Measurements from ENCODE around the gene ZNF804A. TPM values are rescaled to one million over a fixed set of nuclear protein-coding genes. Genes with fewer than 3 reads are reported as not detected.

Gene ZNF804A
- total RNA-seq, 1 donor from 2014 or later = not detected

- H3K4me3 ChIP-seq (ENCODE audit: low read depth, low read length) = no peak overlapping the region
- TF ChIP-seq, protein P1, sequence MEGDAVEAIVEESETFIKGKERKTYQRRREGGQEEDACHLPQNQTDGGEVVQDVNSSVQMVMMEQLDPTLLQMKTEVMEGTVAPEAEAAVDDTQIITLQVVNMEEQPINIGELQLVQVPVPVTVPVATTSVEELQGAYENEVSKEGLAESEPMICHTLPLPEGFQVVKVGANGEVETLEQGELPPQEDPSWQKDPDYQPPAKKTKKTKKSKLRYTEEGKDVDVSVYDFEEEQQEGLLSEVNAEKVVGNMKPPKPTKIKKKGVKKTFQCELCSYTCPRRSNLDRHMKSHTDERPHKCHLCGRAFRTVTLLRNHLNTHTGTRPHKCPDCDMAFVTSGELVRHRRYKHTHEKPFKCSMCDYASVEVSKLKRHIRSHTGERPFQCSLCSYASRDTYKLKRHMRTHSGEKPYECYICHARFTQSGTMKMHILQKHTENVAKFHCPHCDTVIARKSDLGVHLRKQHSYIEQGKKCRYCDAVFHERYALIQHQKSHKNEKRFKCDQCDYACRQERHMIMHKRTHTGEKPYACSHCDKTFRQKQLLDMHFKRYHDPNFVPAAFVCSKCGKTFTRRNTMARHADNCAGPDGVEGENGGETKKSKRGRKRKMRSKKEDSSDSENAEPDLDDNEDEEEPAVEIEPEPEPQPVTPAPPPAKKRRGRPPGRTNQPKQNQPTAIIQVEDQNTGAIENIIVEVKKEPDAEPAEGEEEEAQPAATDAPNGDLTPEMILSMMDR (IDR thresholded peaks at IDR 0.05; ENCODE audit: insufficient read depth, low read length, poor library complexity, severe bottlenecking) = no peak
- H3K27me3 ChIP-seq (ENCODE audit: control insufficient read depth, insufficient read depth, low read length) = no peaks in the 10 kb centered on the region
- H3K36me3 ChIP-seq (ENCODE audit: control insufficient read depth, insufficient read depth, low read length) = no peaks in the 10 kb centered on the region
- DNase-seq (ENCODE audit: low read depth) = no peak
These were observed 93.9 kb downstream of the ZNF804A start for GRCh38 chr2:184692141-184692734.

GRCh38 chr2:184696644-184697043 lies 98.3 kb downstream of the ZNF804A start:
- DNase-seq (ENCODE audit: low read depth) = no peak
- Histone ChIP-seq H3K4me3 (ENCODE audit: low read depth, low read length) (no peak overlapping the region), H3K27me3 (ENCODE audit: control insufficient read depth, insufficient read depth, low read length) (no peaks in the 10 kb centered on the region), H3K36me3 (ENCODE audit: control insufficient read depth, insufficient read depth, low read length) (no peaks in the 10 kb centered on the region)
- TF ChIP-seq, protein P1 (IDR thresholded peaks at IDR 0.05; ENCODE audit: insufficient read depth, low read length, poor library complexity, severe bottlenecking) = no peak

DNA sequence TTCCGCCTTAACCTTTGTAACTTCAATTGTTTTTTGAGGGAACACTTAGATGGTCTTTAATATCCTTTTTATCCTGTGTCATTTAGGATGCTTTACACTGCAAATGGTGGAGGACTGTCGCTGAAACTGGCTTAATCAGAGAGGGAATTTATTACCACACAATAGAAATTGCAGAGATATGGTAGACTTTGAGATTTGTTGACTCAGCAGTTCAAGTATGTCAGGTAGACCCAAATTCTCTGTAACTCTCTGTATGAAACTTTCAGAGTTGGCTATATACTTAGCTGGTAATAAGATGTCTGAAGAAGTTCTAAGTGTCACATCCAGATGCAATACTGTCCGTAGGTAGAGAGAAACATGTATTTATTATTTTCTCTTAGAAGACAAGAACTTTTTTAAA lies 100.1 kb downstream of the ZNF804A start:
- DNase-seq (ENCODE audit: low read depth) = no peak
- TF ChIP-seq, protein P1 (IDR thresholded peaks at IDR 0.05; ENCODE audit: insufficient read depth, low read length, poor library complexity, severe bottlenecking) = no peak
- H3K4me3 ChIP-seq (ENCODE audit: low read depth, low read length) = no peak overlapping the region
- H3K36me3 ChIP-seq (ENCODE audit: control insufficient read depth, insufficient read depth, low read length) = no peaks in the 10 kb centered on the region
- no peaks in the 10 kb centered on the region for H3K27me3 ChIP-seq (ENCODE audit: control insufficient read depth, insufficient read depth, low read length)

- Histone ChIP-seq H3K27me3 (ENCODE audit: control insufficient read depth, insufficient read depth, low read length) (no peaks in the 10 kb centered on the region), H3K36me3 (ENCODE audit: control insufficient read depth, insufficient read depth, low read length) (no peaks in the 10 kb centered on the region), H3K4me3 (ENCODE audit: low read depth, low read length) (no peak overlapping the region)
- no peak for DNase-seq (ENCODE audit: low read depth)
- TF ChIP-seq, protein P1 (IDR thresholded peaks at IDR 0.05; ENCODE audit: insufficient read depth, low read length, poor library complexity, severe bottlenecking) = no peak
These were observed 123.6 kb downstream of the ZNF804A start for GRCh38 chr2:184721881-184722280.

DNA sequence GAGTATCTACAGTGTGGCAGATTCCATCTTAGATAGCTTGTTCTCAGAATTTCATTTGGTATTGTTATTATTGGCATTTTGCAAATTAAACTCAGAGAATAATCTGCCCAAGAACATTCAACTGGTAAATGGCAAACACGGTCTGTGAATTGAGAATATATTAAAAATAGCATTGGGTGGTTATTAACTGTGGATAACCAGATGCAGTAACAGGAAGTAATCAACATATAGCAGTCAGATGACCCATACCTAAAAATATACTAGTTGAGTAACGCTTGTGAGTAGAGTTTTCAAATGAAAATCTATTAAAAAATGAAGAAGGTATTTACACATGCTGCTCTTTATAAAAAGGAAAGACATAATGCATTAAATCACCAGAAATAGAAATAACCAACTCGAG lies 129.5 kb downstream of the ZNF804A start:
- DNase-seq (ENCODE audit: low read depth) = no peak
- TF ChIP-seq, protein P1 (IDR thresholded peaks at IDR 0.05; ENCODE audit: insufficient read depth, low read length, poor library complexity, severe bottlenecking) = no peak
- H3K4me3 ChIP-seq (ENCODE audit: low read depth, low read length) = no peak overlapping the region
- no peaks in the 10 kb centered on the region for H3K27me3 ChIP-seq (ENCODE audit: control insufficient read depth, insufficient read depth, low read length)
- no peaks in the 10 kb centered on the region for H3K36me3 ChIP-seq (ENCODE audit: control insufficient read depth, insufficient read depth, low read length)

DNA sequence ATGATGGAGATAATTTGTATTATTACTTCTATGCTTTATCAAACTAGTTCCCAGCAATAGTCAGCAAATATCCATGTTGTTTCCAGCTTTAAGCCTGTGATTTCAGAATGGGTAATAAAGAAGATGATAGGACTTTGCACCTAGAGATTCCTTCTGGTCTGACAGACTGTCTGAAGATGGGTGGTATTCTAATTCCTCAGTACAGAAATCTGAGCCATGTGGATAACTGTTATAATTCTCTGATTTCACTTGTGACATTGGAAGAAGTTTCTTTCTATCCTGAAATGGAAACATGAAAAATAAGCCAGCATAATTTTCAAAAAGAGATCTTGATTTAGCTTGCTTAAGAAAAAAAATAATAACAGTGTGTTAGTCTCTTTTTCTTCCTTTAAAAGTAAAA lies 130.1 kb downstream of the ZNF804A start:
- DNase-seq (ENCODE audit: low read depth) = no peak
- TF ChIP-seq, protein P1 (IDR thresholded peaks at IDR 0.05; ENCODE audit: insufficient read depth, low read length, poor library complexity, severe bottlenecking) = no peak
- no peak overlapping the region for H3K4me3 ChIP-seq (ENCODE audit: low read depth, low read length)
- no peaks in the 10 kb centered on the region for H3K36me3 ChIP-seq (ENCODE audit: control insufficient read depth, insufficient read depth, low read length)
- H3K27me3 ChIP-seq (ENCODE audit: control insufficient read depth, insufficient read depth, low read length) = no peaks in the 10 kb centered on the region
